Measurements from ENCODE around the gene FOXP1.

FOXP1 gene

GRCh38 chr3:71077070-71077469, 506.5 kb downstream of the FOXP1 start:
- DNase-seq (ENCODE audit: low read depth in 2 of 2) = no peak

GRCh38 chr3:71076361-71077002, 507.0 kb downstream of the FOXP1 start:
- no peak for DNase-seq (ENCODE audit: low read depth in 2 of 2)

DNA sequence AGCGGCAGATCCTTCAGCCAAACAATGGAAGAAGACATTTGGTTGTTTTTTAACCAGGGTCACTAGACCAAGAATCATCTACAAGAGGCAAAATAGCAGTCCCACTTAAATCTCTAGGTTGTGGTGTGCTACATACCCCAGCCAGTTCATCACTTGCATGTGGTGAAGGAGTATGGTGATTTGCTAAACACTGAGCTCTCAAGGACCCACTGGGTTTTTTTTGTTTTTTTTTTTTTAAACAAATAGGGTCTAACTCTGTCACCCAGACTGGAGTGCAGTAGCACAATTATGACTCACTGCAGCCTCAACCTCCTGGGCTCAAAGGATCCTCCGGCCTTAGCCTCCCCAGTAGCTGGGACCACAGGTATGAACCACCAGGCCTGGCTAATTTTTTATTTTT, 508.0 kb downstream of the FOXP1 start:
- DNase-seq (ENCODE audit: low read depth in 2 of 2) = no peak

DNA sequence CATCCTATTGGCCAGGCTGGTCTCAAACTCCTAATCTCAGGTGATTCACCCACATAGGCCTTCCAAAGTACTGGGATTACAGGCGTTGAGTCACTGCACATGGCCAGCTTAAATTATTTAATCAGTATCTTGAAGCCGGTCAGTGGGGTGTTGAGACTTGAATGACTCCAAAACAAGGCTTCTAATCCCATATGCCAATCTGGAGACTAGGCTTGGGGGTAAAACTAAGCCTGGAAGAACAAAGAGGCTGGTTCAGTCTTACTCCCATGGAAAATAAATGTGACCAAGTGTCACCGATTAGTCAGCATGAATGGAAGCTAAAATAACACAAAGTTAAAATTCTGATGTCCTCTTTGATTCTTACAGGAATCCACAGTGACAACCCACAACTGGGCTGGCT, 509.1 kb downstream of the FOXP1 start:
- no peak for DNase-seq (ENCODE audit: low read depth in 2 of 2)

DNA sequence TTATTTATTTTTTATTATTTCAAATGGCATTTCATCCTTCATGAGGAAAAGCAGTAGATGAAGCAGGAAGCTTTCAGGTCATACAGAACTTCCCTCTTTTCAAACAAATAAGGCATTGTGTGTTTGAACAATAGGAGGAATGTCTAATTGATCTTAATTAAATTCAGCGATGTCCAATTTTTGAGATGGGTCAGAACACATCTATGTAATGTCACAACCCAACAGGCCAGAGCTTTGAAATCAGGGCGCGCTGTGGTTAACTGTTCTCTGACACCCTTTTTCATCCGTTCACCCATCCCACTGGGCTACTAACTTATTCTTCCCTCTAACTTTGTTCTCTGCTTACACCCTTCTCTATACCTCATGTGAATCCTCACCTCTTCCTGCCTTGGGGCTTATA, 510.5 kb downstream of the FOXP1 start:
- DNase-seq (ENCODE audit: low read depth in 2 of 2) = no peak

- DNase-seq (ENCODE audit: low read depth in 2 of 2) = no peak
These were observed 511.2 kb downstream of the FOXP1 start for GRCh38 chr3:71072287-71072686.

GRCh38 chr3:71070497-71071463, 512.7 kb downstream of the FOXP1 start:
- no peak for DNase-seq (ENCODE audit: low read depth in 2 of 2)

GRCh38 chr3:71069797-71070196, 513.7 kb downstream of the FOXP1 start:
- no peak for DNase-seq (ENCODE audit: low read depth in 2 of 2)

DNA sequence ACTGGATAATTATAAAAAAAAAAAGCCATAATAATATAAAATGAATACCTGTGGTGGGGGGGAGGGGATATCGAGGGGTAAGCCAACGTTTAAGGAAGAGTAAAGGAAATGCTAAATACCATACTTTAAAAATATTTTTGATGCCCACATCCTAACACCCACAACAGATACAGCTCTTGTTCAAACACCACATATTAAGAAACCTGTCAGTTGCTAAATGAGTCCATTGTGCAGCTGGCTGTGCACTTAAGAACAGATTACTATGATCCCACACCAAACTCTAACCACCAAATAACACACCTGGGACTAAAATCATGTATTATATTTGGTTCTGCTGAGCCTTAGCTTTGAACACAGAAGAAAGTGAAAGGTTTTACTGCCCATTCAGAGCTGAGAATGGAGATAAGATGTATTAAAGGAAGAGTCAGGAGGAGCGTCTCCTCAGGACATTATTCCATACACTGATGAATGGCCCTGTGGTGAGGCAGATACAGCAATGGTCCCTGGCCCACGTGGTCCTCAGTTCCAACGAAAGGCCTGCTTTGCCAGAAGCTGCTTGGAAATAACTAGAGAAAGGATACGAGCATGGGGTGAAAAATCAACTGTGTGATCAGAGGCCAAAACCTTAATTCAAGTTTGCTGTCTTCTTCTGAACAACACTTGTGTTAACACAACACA, 515.4 kb downstream of the FOXP1 start:
- no peak for DNase-seq (ENCODE audit: low read depth in 2 of 2)

DNA sequence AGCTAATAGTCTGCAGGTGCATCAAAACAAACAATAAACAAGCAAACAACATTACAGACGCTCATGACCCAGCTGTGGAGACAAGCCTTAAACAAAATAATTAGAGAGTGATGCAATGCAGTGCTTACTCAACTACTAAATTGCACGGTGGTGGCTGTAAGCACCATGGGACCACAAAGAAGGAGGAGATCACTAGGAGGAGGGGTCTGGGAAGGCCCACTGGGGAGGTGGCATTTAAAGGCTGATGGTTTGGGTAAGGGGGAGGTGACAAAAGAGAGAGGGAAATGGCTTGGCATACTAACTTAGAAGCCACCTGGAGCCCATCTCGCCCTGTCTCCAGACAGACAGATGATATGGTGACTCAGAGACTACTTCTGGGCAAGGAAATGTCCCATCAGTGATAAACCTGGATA, 516.7 kb downstream of the FOXP1 start:
- no peak for DNase-seq (ENCODE audit: low read depth in 2 of 2)

GRCh38 chr3:71066356-71066755, 517.2 kb downstream of the FOXP1 start:
- DNase-seq (ENCODE audit: low read depth in 2 of 2) = no peak

DNA sequence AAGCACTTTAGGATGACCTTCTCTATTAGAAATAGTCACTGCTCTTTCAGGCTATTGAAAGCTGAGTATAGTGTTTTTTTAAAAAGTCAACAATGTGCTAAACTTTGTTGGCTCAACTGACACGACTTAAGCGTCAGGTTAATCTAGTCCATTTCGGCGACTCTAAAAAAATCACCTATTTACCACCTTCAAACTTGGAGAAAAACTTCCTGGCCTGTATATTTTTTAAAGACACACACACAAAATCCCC, 517.8 kb downstream of the FOXP1 start:
- DNase-seq (ENCODE audit: low read depth in 2 of 2) = no peak

- DNase-seq (ENCODE audit: low read depth in 2 of 2) = no peak
These were observed 518.4 kb downstream of the FOXP1 start for GRCh38 chr3:71064956-71065763.

- no peak for DNase-seq (ENCODE audit: low read depth in 2 of 2)
These were observed 519.1 kb downstream of the FOXP1 start for GRCh38 chr3:71064291-71064955.

GRCh38 chr3:71063773-71064290, 519.7 kb downstream of the FOXP1 start:
- no peak for DNase-seq (ENCODE audit: low read depth in 2 of 2)

DNA sequence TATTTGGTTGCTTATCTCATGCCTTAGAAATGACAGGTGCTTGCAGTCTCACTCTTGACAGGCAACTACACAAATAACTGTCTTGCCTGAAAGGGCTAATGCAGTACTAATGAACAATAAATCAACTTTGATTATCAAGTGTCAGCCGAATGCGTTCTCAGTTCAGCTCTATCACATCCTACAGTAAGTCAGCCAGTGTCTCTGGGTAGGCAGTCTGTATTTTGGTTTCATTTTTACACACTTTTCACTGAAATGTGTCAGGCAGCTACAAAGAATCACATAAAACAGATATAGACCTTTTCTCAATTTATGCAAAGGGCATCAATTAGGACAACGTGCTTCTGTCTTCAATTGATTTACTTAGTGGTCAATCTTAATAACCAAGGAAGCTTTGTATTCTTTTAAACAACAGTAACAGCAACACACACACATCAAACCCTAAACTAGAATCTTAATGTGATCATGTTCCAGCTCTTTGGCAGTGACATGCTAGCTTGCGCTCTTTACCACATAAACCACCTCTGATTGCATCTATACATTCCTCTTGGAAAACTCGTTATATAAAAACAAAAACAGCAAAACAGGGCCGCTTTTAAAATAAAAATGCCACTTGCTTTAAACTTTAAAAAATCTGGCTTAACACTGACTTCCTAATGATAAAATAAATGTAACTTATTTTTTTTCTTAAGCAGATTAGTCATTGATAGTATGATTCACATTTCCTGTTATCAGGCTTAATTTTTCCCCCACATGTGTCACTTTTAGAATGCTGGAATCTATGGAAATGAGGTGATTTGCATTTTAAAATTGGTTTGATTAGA, 520.4 kb downstream of the FOXP1 start:
- no peak for DNase-seq (ENCODE audit: low read depth in 2 of 2)

DNA sequence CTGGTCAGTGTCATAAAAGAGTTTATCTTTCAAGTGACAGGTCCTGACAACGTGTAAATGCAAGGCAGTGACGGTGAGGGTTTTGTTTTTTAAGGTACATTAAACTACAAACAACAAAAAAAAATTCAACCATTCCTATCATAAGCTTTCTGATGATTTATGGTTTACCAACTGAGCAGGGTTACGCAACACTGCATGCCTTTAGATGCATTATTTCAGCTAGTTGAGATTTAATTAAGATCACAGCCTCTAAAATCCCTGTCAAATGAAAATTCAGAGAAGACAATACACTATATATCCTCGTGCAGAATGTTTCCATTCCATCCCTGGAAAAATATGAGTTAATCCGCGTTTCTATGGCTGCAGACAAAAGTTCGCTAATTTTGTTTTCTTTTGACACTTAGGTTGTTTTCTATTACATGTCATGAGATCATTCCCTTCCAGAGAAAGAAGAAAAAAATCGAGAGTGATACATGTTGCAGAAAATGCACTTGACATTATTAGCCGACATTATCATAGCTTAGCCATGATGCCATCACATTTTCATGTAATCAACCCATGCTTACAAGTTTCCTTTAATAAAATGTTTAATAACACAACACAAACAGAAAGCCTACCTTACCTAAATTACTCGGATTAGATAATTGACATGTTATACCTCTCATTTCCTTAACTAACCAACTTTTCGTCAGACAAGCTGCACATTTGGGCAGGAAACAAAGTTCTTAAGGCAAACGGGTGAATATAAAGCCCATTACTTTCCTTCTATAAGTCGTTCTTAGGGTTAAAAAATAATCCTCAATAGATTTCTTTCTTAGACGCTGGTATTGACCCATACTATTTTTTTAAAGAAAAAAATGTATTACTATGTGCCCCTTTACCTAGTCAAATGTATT, 521.2 kb downstream of the FOXP1 start:
- DNase-seq (ENCODE audit: low read depth in 2 of 2) = no peak

GRCh38 chr3:71061581-71061980, 521.9 kb downstream of the FOXP1 start:
- DNase-seq (ENCODE audit: low read depth in 2 of 2) = no peak

- no peak for DNase-seq (ENCODE audit: low read depth in 2 of 2)
These were observed 522.5 kb downstream of the FOXP1 start for GRCh38 chr3:71061037-71061436.

All from fibroblast of skin of left biceps (primary cell).